GM12865 (cell line): ENCODE measurements around the gene CCNC.

Source experiments
- DNase-seq: peaks from one replicate; pipeline ENCODE4 v3.0.0; 2010; ENCODE audit warnings: low read depth
- H3K4me3 ChIP-seq: 2 replicates; pipeline ENCODE4 v1.5.1; 2011; ENCODE audit warnings: mild to moderate bottlenecking, low read depth, low read length, control low read depth
- CTCF ChIP-seq: IDR thresholded peaks from 2 replicates; pipeline ENCODE4 v1.5.1; 2011; ENCODE audit warnings: low read length, control low read depth, low read depth, inconsistent platforms; ENCODE audit not compliant: insufficient read depth; ENCODE audit errors: missing control alignments

Gene CCNC

GRCh38 chr6:99592900-99593299, 24.4 kb upstream of the CCNC start:
- no peak for DNase-seq
- TF ChIP-seq CTCF, result no peak
- H3K4me3 ChIP-seq, result no peak overlapping the region

DNA sequence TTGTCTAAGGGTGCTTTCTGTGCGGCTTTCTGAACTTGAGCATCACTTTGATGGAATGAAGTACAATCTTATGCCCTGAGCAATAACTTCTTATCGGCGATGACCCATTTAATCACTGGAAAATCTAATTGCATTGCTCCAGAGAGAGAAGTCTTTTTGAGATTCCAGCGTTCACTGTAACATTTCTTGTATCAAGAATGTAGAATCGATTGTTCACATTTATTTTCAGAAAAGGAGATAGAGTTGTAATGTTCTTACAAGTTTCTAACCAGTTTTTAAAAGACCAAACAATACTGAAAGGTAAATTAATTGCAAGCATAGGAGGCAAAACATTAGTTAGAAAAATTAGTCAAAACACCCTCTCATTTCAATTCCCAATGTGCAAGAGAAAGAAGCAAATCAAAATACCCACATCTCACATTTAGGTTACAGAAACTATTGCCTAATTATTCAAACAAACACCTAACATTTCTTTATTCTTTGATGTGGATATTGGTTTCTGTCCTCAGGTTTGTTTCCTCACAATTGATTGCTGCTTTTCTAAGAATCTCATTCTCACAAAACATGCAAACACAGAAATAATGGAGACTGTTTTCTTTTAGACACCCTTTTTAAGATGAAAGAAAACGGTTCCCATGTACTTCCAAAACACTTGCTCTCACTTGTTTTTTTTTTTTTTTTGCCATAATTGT, 23.4 kb upstream of the CCNC start:
- TF ChIP-seq CTCF, result no peak
- no peak overlapping the region for H3K4me3 ChIP-seq
- no peak for DNase-seq

GRCh38 chr6:99590728-99591672, 22.5 kb upstream of the CCNC start:
- DNase-seq, result no peak

GRCh38 chr6:99589907-99590493, 21.5 kb upstream of the CCNC start:
- no peak for TF ChIP-seq CTCF
- no peak for DNase-seq
- no peak overlapping the region for H3K4me3 ChIP-seq

More at GRCh38 chr6:99590728-99591672, 22.5 kb upstream of the CCNC start:
- TF ChIP-seq CTCF, result no peak
- no peak overlapping the region for H3K4me3 ChIP-seq

GRCh38 chr6:99589290-99589672, 20.8 kb upstream of the CCNC start:
- no peak for TF ChIP-seq CTCF
- peak overlapping the region; percentile 67 for H3K4me3 ChIP-seq
- DNase-seq, result no peak

DNA sequence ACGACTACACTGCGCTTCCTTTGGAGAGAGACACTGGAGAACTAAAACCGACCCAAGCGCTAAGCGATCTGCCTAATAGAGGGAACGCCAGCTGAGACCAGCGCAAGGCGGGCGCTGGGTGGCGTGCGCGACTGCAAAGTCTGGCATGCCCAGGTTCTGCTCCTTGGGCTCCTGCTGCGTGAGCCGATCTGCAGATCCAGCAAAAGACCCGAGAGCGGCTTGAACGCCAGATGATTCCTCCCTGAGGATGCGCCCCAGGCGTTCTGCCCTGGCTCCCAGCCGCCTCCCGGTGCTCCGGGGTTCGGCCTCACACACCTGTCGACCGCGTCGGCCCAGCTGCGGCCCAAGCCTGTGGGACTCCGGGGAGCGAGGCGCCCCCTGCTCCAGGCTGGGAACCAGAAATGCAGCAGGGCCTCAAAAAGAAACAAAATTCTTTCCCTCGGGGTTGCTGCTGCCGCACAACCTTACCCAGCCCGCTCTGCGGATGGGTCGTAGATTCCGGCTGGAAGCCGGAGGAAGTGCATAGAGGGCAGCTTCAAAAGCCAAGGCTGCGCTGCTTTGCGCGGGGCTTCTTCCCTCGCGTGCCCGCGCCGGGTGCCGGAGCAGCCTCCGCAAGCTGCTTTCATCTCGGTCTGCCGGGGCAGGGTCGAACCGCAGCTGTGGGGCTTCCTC, 20.3 kb upstream of the CCNC start:
- peak overlapping the region; percentile 67 for H3K4me3 ChIP-seq
- DNase-seq, result peak; percentile 88

More for the DNA sequence above, 20.3 kb upstream of the CCNC start:
- TF ChIP-seq CTCF, result peak; percentile 86
